ENCODE data around the gene TEX35.

GRCh38 chr1:178501705-178502329, 11.1 kb upstream of the TEX35 start:
- peak; percentile 97 for TF ChIP-seq CTCF (IDR thresholded peaks at IDR 0.05; ENCODE audit: low read length)
- TF ChIP-seq EZH2 (optimal IDR thresholded peaks at IDR 0.05; ENCODE audit: low read depth, low read length) = no peak
- TF ChIP-seq EZH2phosphoT487 (IDR thresholded peaks at IDR 0.05; ENCODE audit: low read length) = no peak
